CD4-positive, alpha-beta T cell (primary cell): ENCODE results near the gene SUPT7L. TPM values are rescaled to one million over a fixed set of nuclear protein-coding genes. Genes with fewer than 3 reads are reported as not detected.

Experiments
- ATAC-seq: fragments of 200-7000 bp; cut with Tn5 transposase; one replicate; pipeline ENCODE4 v1.10.0; 2022; ENCODE audit warnings: mild to moderate bottlenecking; ENCODE audit not compliant: poor library complexity
- CTCF ChIA-PET: fragments of 350-600 bp; sonication (Branson Sonifier 250); formaldehyde crosslinking; loops from one replicate; lab custom pipeline; 2021; ENCODE audit warnings: antibody characterized with exemption, inconsistent platforms; lab: Charles Lee
- POLR2A ChIA-PET: fragments of 350-600 bp; sonication (Branson Sonifier 250); formaldehyde crosslinking; loops from one replicate; lab custom pipeline; 2021; ENCODE audit warnings: antibody characterized with exemption, inconsistent platforms; lab: Charles Lee
- DNase-seq, 14 experiments: peaks; one replicate each; pipeline ENCODE4 v3.0.0-alpha.2; 2013 to 2020; ENCODE audit warnings: mixed read lengths in 2 of 14
- H3K27ac ChIP-seq, 2 donors: one replicate each; pipeline versions ENCODE4 v1.5.1 to v1.7.0; 2013; ENCODE audit warnings: low read length in 2 of 2, low read depth in 1 of 2, mild to moderate bottlenecking in 1 of 2
- H3K27me3 ChIP-seq, 2 experiments: 1 replicate in 1 of 2; 2 replicates in 1 of 2; pipeline versions ENCODE4 v1.6.1 to v1.7.0; 2013; ENCODE audit warnings: low read length in 2 of 2, control low read depth in 1 of 2, mild to moderate bottlenecking in 1 of 2, moderate library complexity in 1 of 2; ENCODE audit not compliant: insufficient read depth in 2 of 2, control insufficient read depth in 1 of 2
- H3K36me3 ChIP-seq: one replicate; pipeline ENCODE4 v1.6.1; 2013; ENCODE audit warnings: low read length, control low read depth; ENCODE audit not compliant: insufficient read depth
- H3K4me1 ChIP-seq: one replicate; pipeline ENCODE4 v1.6.1; 2013; ENCODE audit warnings: low read length, control low read depth; ENCODE audit not compliant: insufficient read depth
- H3K4me3 ChIP-seq: one replicate; pipeline ENCODE4 v1.5.1; 2013; ENCODE audit warnings: mild to moderate bottlenecking, low read length, moderate library complexity
- H3K9me3 ChIP-seq, 2 experiments: 1 replicate in 1 of 2; 2 replicates in 1 of 2; pipeline versions ENCODE4 v1.6.1 to v1.7.0; 2013; ENCODE audit warnings: low read length in 2 of 2, mild to moderate bottlenecking in 2 of 2, control low read depth in 1 of 2, moderate library complexity in 1 of 2; ENCODE audit not compliant: control insufficient read depth in 1 of 2, insufficient read depth in 1 of 2
- H3K27ac Mint-ChIP-seq: one replicate; pipeline ENCODE4 v1.8.0; 2020; ENCODE audit warnings: mixed read lengths
- H3K27me3 Mint-ChIP-seq: one replicate; pipeline ENCODE4 v1.8.0; 2021; ENCODE audit warnings: mixed read lengths
- H3K36me3 Mint-ChIP-seq: one replicate; pipeline ENCODE4 v1.8.0; 2021; ENCODE audit warnings: low read depth, mixed read lengths
- H3K4me1 Mint-ChIP-seq: one replicate; pipeline ENCODE4 v1.8.0; 2021; ENCODE audit warnings: low read depth, mixed read lengths
- H3K4me3 Mint-ChIP-seq: one replicate; pipeline ENCODE4 v1.8.0; 2020; ENCODE audit warnings: mild to moderate bottlenecking, mixed read lengths
- H3K9me3 Mint-ChIP-seq: one replicate; pipeline ENCODE4 v1.8.0; 2020; ENCODE audit warnings: mixed read lengths
- intact Hi-C, 2 experiments: fragments of 100-400 bp; cut with DNase I in 1 of 2; cut with micrococcal nuclease in 1 of 2; formaldehyde crosslinking; loops; one replicate each; pipeline versions ENCODE4 v1.15.1 to v1.9.0; 2023 to 2025; cut with DNase I, micrococcal nuclease
- total RNA-seq, 174 experiments: library from RNA in 2 of 174; stranded (reverse) in 2 of 174; gene quantifications; one replicate each; pipeline ENCODE4 v1.2.3 and lab custom pipeline; 2021 to 2026
- TF ChIP-seq, protein P1 (sequence below): fragments of 200-600 bp; IDR thresholded peaks from one replicate; pipeline ENCODE4 v1.8.0; 2022; ENCODE audit warnings: antibody characterized with exemption, mild to moderate bottlenecking

Gene SUPT7L
- total RNA-seq, 2 experiments from 2014 or later: 48.5 to 52.2 TPM

DNA sequence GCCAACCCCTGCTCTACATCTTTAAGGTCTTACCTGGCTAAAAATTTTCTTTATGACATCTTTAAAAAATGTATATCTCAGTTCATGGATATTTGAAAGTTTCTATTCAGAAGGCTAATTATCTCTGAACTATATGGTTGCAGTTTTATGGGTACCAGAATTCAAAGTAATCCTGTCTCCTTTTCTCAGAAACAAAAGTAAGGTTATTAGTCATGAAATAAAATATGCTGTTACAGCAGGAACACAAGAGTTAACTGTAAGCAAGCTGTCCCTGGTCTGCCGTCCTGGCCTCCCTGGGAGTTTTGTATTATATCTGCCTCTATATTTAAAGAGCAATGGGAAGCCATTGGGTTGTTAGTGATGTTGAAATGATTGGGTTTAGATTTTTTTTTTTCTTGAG lies 34.2 kb upstream of the SUPT7L start:
- CTCF ChIA-PET: interaction anchor here (1.3 kb wide), 1 partner anchor 14 kb away, joined by 3 read pairs; no protein-coding TSS in a partner anchor
- Mint-ChIP-seq H3K27me3 (no peaks in the 10 kb centered on the region), H3K4me1 (no peaks in the 10 kb centered on the region), H3K27ac (no peak overlapping the region), H3K4me3 (no peak overlapping the region), H3K36me3 (peaks cover 27% of the 10 kb centered on the region), H3K9me3 (no peaks in the 10 kb centered on the region)
- Histone ChIP-seq H3K4me1 (no peaks in the 10 kb centered on the region), H3K27ac (no peak overlapping the region), H3K36me3 (peaks cover 40% of the 10 kb centered on the region), H3K4me3 (no peak overlapping the region), H3K9me3 (no peaks in the 10 kb centered on the region), H3K27me3 (no peaks in the 10 kb centered on the region)
- TF ChIP-seq, protein P1, sequence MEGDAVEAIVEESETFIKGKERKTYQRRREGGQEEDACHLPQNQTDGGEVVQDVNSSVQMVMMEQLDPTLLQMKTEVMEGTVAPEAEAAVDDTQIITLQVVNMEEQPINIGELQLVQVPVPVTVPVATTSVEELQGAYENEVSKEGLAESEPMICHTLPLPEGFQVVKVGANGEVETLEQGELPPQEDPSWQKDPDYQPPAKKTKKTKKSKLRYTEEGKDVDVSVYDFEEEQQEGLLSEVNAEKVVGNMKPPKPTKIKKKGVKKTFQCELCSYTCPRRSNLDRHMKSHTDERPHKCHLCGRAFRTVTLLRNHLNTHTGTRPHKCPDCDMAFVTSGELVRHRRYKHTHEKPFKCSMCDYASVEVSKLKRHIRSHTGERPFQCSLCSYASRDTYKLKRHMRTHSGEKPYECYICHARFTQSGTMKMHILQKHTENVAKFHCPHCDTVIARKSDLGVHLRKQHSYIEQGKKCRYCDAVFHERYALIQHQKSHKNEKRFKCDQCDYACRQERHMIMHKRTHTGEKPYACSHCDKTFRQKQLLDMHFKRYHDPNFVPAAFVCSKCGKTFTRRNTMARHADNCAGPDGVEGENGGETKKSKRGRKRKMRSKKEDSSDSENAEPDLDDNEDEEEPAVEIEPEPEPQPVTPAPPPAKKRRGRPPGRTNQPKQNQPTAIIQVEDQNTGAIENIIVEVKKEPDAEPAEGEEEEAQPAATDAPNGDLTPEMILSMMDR: no peak
- ATAC-seq (no peak), DNase-seq (no peak)
- intact Hi-C loops: no loop called here
- POLR2A ChIA-PET: interaction anchor here (0.6 kb wide), 1 partner anchor 215 kb away, joined by 3 read pairs; no protein-coding TSS in a partner anchor

DNA sequence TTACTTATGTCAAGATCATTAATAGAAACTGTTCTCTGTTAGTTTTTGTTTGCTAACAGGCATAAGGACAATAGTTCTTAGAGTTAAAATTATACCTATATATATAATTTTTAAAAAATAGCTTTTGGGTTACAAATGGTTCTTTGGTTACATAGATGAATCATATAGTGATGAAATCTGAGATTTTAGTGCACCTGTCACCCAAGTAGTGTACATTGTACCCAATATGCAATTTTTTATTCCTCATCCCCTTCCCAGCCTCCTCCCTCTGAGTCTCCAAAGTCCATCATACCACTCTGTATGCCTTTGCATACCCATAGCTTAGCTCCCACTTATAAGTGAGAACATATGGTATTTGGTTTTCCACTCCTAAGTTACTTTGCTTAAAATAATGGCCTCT lies 26.6 kb upstream of the SUPT7L start:
- CTCF ChIA-PET: interaction anchor here (1.0 kb wide), 1 partner anchor 13 kb away, joined by 3 read pairs; no protein-coding TSS in a partner anchor
- H3K4me3 ChIP-seq: no peak overlapping the region
- H3K4me1 ChIP-seq: peaks cover 3% of the 10 kb centered on the region
- POLR2A ChIA-PET: no interaction called here
- Mint-ChIP-seq H3K9me3 (no peaks in the 10 kb centered on the region), H3K4me3 (no peak overlapping the region), H3K4me1 (no peaks in the 10 kb centered on the region), H3K27me3 (no peaks in the 10 kb centered on the region), H3K27ac (no peak overlapping the region), H3K36me3 (peaks cover 68% of the 10 kb centered on the region)
- H3K27ac ChIP-seq: no peak overlapping the region
- TF ChIP-seq, protein P1: no peak
- ATAC-seq: no peak
- intact Hi-C loops: no loop called here
- peaks cover 68% of the 10 kb centered on the region for H3K36me3 ChIP-seq
- H3K27me3 ChIP-seq: no peaks in the 10 kb centered on the region
- no peak for DNase-seq
- no peaks in the 10 kb centered on the region for H3K9me3 ChIP-seq

DNA sequence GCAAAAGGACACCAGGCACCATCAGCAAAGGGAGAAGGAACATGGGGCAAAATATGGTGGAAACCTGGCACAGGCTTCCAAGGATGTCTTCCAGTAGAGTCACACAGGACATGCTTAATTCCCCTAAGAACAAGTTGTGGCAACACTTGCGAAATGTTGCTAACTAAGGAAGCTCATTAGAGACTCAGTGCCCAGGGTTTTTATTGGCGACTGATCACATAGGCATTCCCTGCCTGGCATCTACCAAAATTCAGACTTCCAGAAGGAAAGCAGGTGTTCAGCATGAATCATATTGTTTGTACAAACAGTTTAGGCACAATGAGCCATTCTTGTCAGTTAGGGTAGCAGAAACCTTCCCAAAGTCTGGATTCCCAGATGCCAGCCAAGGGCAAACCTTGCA lies 26.0 kb upstream of the SUPT7L start:
- Mint-ChIP-seq H3K9me3 (no peaks in the 10 kb centered on the region), H3K4me3 (no peak overlapping the region), H3K27ac (no peak overlapping the region), H3K4me1 (no peaks in the 10 kb centered on the region), H3K27me3 (no peaks in the 10 kb centered on the region), H3K36me3 (peaks cover 74% of the 10 kb centered on the region)
- TF ChIP-seq, protein P1: no peak
- Histone ChIP-seq H3K4me3 (no peak overlapping the region), H3K4me1 (peaks cover 3% of the 10 kb centered on the region), H3K36me3 (peaks cover 67% of the 10 kb centered on the region), H3K27me3 (no peaks in the 10 kb centered on the region), H3K27ac (no peak overlapping the region), H3K9me3 (no peaks in the 10 kb centered on the region)
- ChIA-PET POLR2A (no interaction called here), CTCF (interaction anchor here (1.0 kb wide), 1 partner anchor 14 kb away, joined by 3 read pairs; no protein-coding TSS in a partner anchor)
- DNase-seq (no peak), ATAC-seq (no peak)
- intact Hi-C loops: no loop called here
